Measurements from ENCODE around the gene CFAP46. TPM values are rescaled to one million over a fixed set of nuclear protein-coding genes. Genes with fewer than 3 reads are reported as not detected.

Gene CFAP46
- total and polyA plus RNA-seq, 2 experiments from 2014 or later, result 3.1 to 5.4 TPM

GRCh38 chr10:132828681-132829080 lies 113.7 kb downstream of the CFAP46 start:
- Histone ChIP-seq H3F3A (replicated peaks; ENCODE audit: low read depth) (no peaks in the 10 kb centered on the region), H3K27ac (ENCODE audit: low read depth) (no peak overlapping the region), H3K27me3 (ENCODE audit: insufficient read depth) (no peaks in the 10 kb centered on the region), H3K4me3 (no peak overlapping the region), H2AFZ (no peak overlapping the region), H3K4me2 (no peak overlapping the region), H3K36me3 (ENCODE audit: insufficient read depth) (no peaks in the 10 kb centered on the region), H3K79me2 (replicated peaks; ENCODE audit: insufficient read depth) (no peaks in the 10 kb centered on the region), H3K9me2 (ENCODE audit: insufficient read depth) (no peaks in the 10 kb centered on the region), H3K4me1 (ENCODE audit: insufficient read depth) (no peaks in the 10 kb centered on the region), H4K20me1 (replicated peaks; ENCODE audit: insufficient read depth) (no peaks in the 10 kb centered on the region)
- Mint-ChIP-seq H3K4me1 (no peaks in the 10 kb centered on the region; the same call in 2 of the 3 replicates), H3K9me3 (peaks cover 16% of the 10 kb centered on the region), H3K36me3 (ENCODE audit: low read depth) (peaks cover 6% of the 10 kb centered on the region), H3K4me3 (no peak overlapping the region), H3K27me3 (ENCODE audit: insufficient read depth, low read depth, poor library complexity) (peaks cover 13% of the 10 kb centered on the region), H3K27ac (no peak overlapping the region)
- TF ChIP-seq EZH2phosphoT487 (IDR thresholded peaks at IDR 0.05; ENCODE audit: unreplicated experiment), result no peak
- TF ChIP-seq ZNF114 (CRISPR knock-in tag; IDR thresholded peaks at IDR 0.05), result no peak
- TF ChIP-seq REST (IDR thresholded peaks at IDR 0.05; ENCODE audit: unreplicated experiment), result no peak
- no peak for TF ChIP-seq CREB1 (CRISPR knock-in tag; IDR thresholded peaks at IDR 0.05; ENCODE audit: low read depth)
- no peak for TF ChIP-seq NANOG (IDR thresholded peaks at IDR 0.05; ENCODE audit: borderline replicate concordance)
- TF ChIP-seq POLR2AphosphoS5 (IDR thresholded peaks at IDR 0.05; ENCODE audit: low read depth), result no peak
- no peak for TF ChIP-seq ZNF331 (CRISPR knock-in tag; IDR thresholded peaks at IDR 0.05; ENCODE audit: low read depth)
- TF ChIP-seq ETS1 (IDR thresholded peaks at IDR 0.05), result no peak
- TF ChIP-seq STAT1 (IDR thresholded peaks at IDR 0.05; ENCODE audit: unreplicated experiment), result no peak
- TF ChIP-seq JUNB (IDR thresholded peaks at IDR 0.05; ENCODE audit: unreplicated experiment), result no peak
- no peak for TF ChIP-seq EZH2 (IDR thresholded peaks at IDR 0.05; ENCODE audit: low read depth, unreplicated experiment)
- TF ChIP-seq ZNF462 (CRISPR knock-in tag; IDR thresholded peaks at IDR 0.05), result no peak
- TF ChIP-seq CTCF (conservative IDR thresholded peaks at IDR 0.05; ENCODE audit: low read depth in 2 of 2), result no peak
- DNase-seq (ENCODE audit: low spot score) (no peak), ATAC-seq (no peak)
